Coronary artery (tissue), 2 donors: ENCODE measurements around the gene LAMA5.
A peak's percentile ranks its signal among the peaks of the same experiment; 100 is the strongest.

Experiments used
- DNase-seq: peaks from one replicate; pipeline ENCODE4 v3.0.0-alpha.2; 2017; ENCODE audit warnings: low spot score
- H3K27ac ChIP-seq, 2 donors: fragments of 200-600 bp; sonication (generic); one replicate each; pipeline ENCODE4 v1.5.1; 2016 to 2019
- H3K4me3 ChIP-seq: fragments of 200-600 bp; sonication (generic); 2 replicates; pipeline ENCODE4 v1.5.1; 2016; ENCODE audit warnings: mild to moderate bottlenecking, moderate library complexity
- TF ChIP-seq, protein P1 (sequence below): fragments of 200-600 bp; sonication (generic); IDR thresholded peaks from one replicate; pipeline ENCODE4 v1.5.1; 2019; ENCODE audit warnings: antibody characterized with exemption

Gene LAMA5

GRCh38 chr20:62392077-62392418, 24.9 kb upstream of the LAMA5 start:
- Histone ChIP-seq H3K4me3 (no peak overlapping the region), H3K27ac (no peak overlapping the region)
- no peak for DNase-seq
- TF ChIP-seq, protein P1, sequence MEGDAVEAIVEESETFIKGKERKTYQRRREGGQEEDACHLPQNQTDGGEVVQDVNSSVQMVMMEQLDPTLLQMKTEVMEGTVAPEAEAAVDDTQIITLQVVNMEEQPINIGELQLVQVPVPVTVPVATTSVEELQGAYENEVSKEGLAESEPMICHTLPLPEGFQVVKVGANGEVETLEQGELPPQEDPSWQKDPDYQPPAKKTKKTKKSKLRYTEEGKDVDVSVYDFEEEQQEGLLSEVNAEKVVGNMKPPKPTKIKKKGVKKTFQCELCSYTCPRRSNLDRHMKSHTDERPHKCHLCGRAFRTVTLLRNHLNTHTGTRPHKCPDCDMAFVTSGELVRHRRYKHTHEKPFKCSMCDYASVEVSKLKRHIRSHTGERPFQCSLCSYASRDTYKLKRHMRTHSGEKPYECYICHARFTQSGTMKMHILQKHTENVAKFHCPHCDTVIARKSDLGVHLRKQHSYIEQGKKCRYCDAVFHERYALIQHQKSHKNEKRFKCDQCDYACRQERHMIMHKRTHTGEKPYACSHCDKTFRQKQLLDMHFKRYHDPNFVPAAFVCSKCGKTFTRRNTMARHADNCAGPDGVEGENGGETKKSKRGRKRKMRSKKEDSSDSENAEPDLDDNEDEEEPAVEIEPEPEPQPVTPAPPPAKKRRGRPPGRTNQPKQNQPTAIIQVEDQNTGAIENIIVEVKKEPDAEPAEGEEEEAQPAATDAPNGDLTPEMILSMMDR = no peak

GRCh38 chr20:62391165-62392076, 24.3 kb upstream of the LAMA5 start:
- no peak for DNase-seq

DNA sequence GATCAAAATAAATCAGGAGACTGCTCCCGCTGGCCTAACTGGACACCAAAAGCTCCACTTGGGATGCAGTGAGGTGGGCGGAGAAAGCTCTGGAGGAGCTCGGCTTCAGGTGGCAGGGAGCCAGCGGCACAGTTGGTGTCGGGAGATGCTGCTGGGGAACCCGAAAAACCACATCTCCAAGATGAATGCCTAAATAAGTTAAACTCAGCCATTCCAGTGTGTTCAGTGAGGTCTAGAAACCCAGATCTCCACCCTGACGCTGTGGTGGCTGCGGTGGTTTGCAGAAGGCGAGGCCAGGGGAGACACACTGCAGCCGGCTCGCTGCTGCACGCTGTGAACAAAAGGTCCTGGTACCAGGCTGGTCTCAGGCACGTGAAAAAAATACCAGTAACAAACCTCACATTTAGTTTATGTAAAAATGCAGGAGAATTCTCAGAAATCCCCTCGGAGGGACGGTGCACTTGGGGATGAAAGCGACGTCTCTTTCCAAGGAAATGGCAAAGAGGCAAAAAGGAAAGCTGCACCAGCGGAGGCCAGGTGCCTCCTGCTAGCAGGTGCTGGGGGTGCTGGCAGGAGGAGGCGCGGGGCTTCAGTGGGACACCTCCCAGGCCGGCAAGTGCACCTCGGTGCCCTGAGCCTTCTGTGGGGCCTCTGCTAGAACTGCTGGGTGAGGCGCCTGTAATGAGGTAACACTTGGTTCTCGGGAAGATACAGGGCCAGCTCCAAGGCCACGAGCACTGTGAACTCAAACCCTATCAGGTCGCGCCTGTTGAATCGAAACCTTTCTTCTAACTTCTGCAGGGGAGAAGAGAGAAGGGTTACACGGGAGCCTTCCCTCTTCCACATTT, 23.4 kb upstream of the LAMA5 start:
- no peak overlapping the region for H3K4me3 ChIP-seq
- TF ChIP-seq, protein P1 = no peak
- H3K27ac ChIP-seq = no peak overlapping the region
- DNase-seq = no peak

More at GRCh38 chr20:62391165-62392076, 24.3 kb upstream of the LAMA5 start:
- TF ChIP-seq, protein P1 = no peak
- H3K4me3 ChIP-seq = no peak overlapping the region
- H3K27ac ChIP-seq = no peak overlapping the region

DNA sequence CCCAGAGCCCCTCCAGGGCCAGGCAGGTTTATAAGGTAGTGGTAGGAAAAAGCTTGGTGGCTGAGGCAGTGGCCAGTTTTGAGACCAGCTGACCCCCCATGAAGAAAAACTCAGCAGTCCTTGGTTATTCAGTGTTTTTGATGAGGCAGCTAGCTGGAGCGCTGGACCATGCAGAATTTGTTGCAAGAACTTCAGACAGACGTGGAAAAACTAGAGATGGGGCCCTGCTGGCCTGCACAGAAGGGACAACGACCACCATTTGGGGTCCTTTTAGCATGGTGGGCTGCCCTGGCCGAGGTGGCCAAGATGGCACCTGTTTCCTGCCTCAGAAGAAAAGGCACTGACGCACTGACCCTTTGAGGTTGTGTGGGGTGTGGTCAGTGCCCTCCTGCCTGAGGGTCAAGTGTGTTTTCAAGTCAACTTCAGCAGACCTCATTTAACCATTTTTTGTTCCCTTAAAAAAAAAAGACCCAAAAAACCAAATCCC, 22.5 kb upstream of the LAMA5 start:
- DNase-seq = no peak
- Histone ChIP-seq H3K4me3 (no peak overlapping the region), H3K27ac (no peak overlapping the region)
- TF ChIP-seq, protein P1 = no peak

DNA sequence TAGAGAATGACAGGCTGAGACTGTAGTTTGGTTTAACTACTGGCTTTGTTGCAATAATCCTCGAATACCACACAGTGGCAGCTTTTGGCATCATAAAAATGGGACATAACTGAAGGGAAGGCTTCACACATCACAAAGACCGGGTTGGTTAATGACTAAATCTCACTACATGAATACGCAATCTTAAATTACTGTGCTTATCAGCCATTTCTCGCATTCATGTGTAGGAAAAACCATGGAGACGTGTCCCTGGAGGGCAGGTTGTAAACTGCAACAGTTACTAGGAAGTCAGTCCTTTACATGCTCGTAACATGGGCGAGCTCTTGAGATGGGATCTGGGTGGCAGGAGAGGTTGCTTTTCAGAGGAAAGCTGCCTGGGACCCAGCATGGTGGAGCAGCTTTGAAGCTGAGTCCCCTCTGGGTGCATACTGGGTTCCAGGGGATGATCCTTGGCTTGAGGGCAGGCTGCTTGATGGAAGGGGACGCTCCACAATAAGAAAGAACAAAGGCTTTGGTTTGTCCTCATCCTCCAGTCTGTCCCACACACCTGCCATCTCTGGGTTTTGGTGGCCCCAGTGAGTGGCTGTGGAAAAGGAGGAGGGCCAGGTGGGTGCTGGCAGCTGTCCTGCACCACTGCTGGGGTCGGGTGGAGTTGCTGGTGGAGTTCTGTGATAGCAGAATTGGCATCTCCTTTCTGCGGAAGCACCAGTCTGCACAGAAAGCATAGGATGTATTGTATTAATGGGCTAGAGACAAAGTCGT, 21.9 kb upstream of the LAMA5 start:
- Histone ChIP-seq H3K27ac (no peak overlapping the region), H3K4me3 (no peak overlapping the region)
- TF ChIP-seq, protein P1 = no peak
- DNase-seq = no peak

GRCh38 chr20:62387933-62388635, 21.0 kb upstream of the LAMA5 start:
- no peak for DNase-seq
- H3K27ac ChIP-seq = peak overlapping the region in 1 of 2 donors; percentile 95
- TF ChIP-seq, protein P1 = no peak
- H3K4me3 ChIP-seq = peak overlapping the region; percentile 88
